GM12874 (cell line): Measurements from ENCODE around the gene ARHGEF37.

ENCODE experiments used
- CTCF ChIP-seq: IDR thresholded peaks from 2 replicates; pipeline ENCODE4 v1.5.1; 2011; ENCODE audit warnings: low read depth, mild to moderate bottlenecking, control low read depth, low read length, moderate library complexity; ENCODE audit not compliant: insufficient read depth

ARHGEF37 gene

DNA sequence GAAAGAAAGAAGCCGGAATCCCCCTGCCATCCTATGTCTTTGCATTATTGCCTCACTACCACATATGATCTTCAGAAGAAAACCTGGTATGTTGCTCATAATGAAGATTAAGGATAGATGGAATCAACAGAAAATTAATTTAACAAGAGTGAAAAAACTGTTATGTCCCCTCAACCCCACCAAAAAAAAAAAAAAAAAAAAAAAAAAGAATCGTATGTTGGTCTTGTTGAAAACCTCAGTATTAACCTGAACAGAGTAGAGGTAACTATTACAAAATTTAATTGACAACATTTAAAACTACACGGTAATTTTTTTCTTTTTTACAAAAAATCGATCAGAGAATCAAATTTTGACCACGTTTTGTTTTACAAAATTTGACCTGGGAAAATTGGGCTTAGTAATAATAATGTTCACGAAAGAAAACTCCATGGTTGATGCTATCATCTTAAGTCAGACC, 29.2 kb upstream of the ARHGEF37 start:
- TF ChIP-seq CTCF = no peak

GRCh38 chr5:149552553-149553160, 28.6 kb upstream of the ARHGEF37 start:
- no peak for TF ChIP-seq CTCF

GRCh38 chr5:149559706-149560105, 21.6 kb upstream of the ARHGEF37 start:
- no peak for TF ChIP-seq CTCF

GRCh38 chr5:149561848-149562247, 19.4 kb upstream of the ARHGEF37 start:
- no peak for TF ChIP-seq CTCF

DNA sequence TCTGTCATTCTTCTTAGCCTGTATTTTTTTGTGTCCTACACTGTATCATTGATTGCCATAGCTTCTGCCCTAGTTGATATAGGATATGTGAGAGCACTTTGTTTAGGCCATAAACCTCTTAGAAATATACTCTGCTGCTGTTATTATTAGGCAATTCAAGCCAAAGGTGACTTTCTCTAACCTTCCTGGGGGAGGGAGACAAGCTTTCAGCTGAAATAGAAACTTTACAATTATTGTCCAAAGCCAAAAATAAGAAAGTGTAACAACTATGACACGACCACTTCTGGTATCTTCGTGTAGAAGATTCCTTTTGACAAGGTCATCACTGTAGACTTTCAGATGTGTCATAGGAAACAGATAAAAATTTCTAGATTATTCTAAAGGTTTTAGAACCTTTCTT, 17.8 kb upstream of the ARHGEF37 start:
- TF ChIP-seq CTCF = no peak

- peak; percentile 29; the same call in 1 of the 2 replicates for TF ChIP-seq CTCF
These were observed 16.7 kb upstream of the ARHGEF37 start for GRCh38 chr5:149564542-149565140.

DNA sequence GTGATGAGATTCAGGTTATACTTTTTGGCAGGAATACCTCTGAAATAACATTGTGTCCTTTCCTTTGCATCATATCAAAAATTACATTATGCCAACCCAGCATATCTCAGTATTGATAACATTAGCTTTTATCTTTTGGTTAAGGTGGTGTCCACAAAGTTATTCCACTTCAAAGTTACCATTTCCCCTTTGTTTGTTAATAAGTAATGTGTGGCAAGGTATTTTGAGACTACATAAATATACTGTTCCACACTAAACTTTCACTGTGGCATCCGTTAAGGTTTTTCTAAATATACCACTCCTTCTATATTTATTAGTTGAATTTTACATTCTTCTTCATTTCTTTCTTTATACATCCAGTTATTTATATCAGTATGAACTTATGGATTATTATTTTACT, 14.1 kb upstream of the ARHGEF37 start:
- TF ChIP-seq CTCF = no peak
